IMR-90 (cell line): ENCODE measurements around the gene HNRNPU.

Source experiments
- BHLHE40 ChIP-seq: fragments of 150-350 bp; IDR thresholded peaks from 2 replicates; pipeline ENCODE4 v1.6.1; 2016; ENCODE audit warnings: mild to moderate bottlenecking, low read depth, low read length
- CEBPB ChIP-seq: IDR thresholded peaks from 2 replicates; pipeline ENCODE4 v1.6.1; 2012; ENCODE audit warnings: low read depth, low read length, improper control_type of control experiment
- CHD1 ChIP-seq: IDR thresholded peaks from 2 replicates; pipeline ENCODE4 v1.6.1; 2012; ENCODE audit warnings: low read depth, low read length, improper control_type of control experiment
- CTCF ChIP-seq: conservative IDR thresholded peaks from 2 replicates; pipeline ENCODE4 v1.5.1; 2012; ENCODE audit warnings: mild to moderate bottlenecking, low read depth, low read length, improper control_type of control experiment
- ELK1 ChIP-seq: fragments of 150-350 bp; IDR thresholded peaks from 2 replicates; pipeline ENCODE4 v1.6.1; 2016; ENCODE audit warnings: low read depth, mild to moderate bottlenecking, low read length, moderate library complexity, borderline replicate concordance
- FOS ChIP-seq: fragments of 150-350 bp; IDR thresholded peaks from 2 replicates; pipeline ENCODE4 v1.6.1; 2016; ENCODE audit warnings: low read depth, low read length
- MAFK ChIP-seq: IDR thresholded peaks from 2 replicates; pipeline ENCODE4 v1.6.1; 2012; ENCODE audit warnings: low read depth, low read length, improper control_type of control experiment
- MXI1 ChIP-seq: IDR thresholded peaks from 2 replicates; pipeline ENCODE4 v1.6.1; 2012; ENCODE audit warnings: low read depth, mild to moderate bottlenecking, low read length, moderate library complexity, borderline replicate concordance
- NFE2L2 ChIP-seq: fragments of 150-350 bp; IDR thresholded peaks from 2 replicates; pipeline ENCODE4 v1.6.1; 2016; ENCODE audit warnings: low read depth, mild to moderate bottlenecking, low read length
- POLR2A ChIP-seq: IDR thresholded peaks from 2 replicates; pipeline ENCODE4 v1.6.1; 2012; ENCODE audit warnings: mild to moderate bottlenecking, low read depth, low read length
- RAD21 ChIP-seq: IDR thresholded peaks from 2 replicates; pipeline ENCODE4 v1.6.1; 2012; ENCODE audit warnings: low read length, improper control_type of control experiment
- RCOR1 ChIP-seq: IDR thresholded peaks from 2 replicates; pipeline ENCODE4 v1.6.1; 2012; ENCODE audit warnings: mild to moderate bottlenecking, low read length, improper control_type of control experiment; ENCODE audit not compliant: insufficient replicate concordance
- SMC3 ChIP-seq: fragments of 150-350 bp; IDR thresholded peaks from 2 replicates; pipeline ENCODE4 v1.6.1; 2016; ENCODE audit warnings: low read depth, mild to moderate bottlenecking, antibody characterized with exemption, low read length, moderate library complexity
- USF2 ChIP-seq: fragments of 150-350 bp; IDR thresholded peaks from 2 replicates; pipeline ENCODE4 v1.6.1; 2017; ENCODE audit warnings: mild to moderate bottlenecking, antibody characterized with exemption, low read length, low read depth

GRCh38 chr1:244815600-244816099, 48.7 kb downstream of the HNRNPU start:
- no peak for TF ChIP-seq RAD21
- TF ChIP-seq CTCF, result no peak
- no peak for TF ChIP-seq RCOR1
- no peak for TF ChIP-seq ELK1
- no peak for TF ChIP-seq BHLHE40
- no peak for TF ChIP-seq FOS
- TF ChIP-seq POLR2A, result no peak
- TF ChIP-seq MAFK, result no peak
- no peak for TF ChIP-seq CEBPB
- TF ChIP-seq USF2, result no peak
- TF ChIP-seq SMC3, result no peak
- no peak for TF ChIP-seq NFE2L2
- TF ChIP-seq CHD1, result no peak
- TF ChIP-seq MXI1, result no peak
